ENCODE results near the gene CNTN1. TPM values are rescaled to one million over a fixed set of nuclear protein-coding genes. Genes with fewer than 3 reads are reported as not detected.

Gene CNTN1
- total RNA-seq, 2 experiments from 2014 or later = not detected

- ATAC-seq (no peak), DNase-seq (no peak)
- POLR2A ChIA-PET = no interaction called here
- H3K4me1 Mint-ChIP-seq (ENCODE audit: low read depth) = no peaks in the 10 kb centered on the region
- H3K27ac Mint-ChIP-seq = no peak overlapping the region
- H3K4me3 Mint-ChIP-seq = no peak overlapping the region
- intact Hi-C loops (cut with micrococcal nuclease) = no loop called here
- no peaks in the 10 kb centered on the region for H3K27me3 Mint-ChIP-seq
- no peak for TF ChIP-seq CTCF (IDR thresholded peaks at IDR 0.05)
- no peaks in the 10 kb centered on the region for H3K36me3 Mint-ChIP-seq (ENCODE audit: low read depth)
- CTCF ChIA-PET = no interaction called here
- H3K9me3 Mint-ChIP-seq = no peaks in the 10 kb centered on the region
These were observed 353.3 kb downstream of the CNTN1 start for GRCh38 chr12:41045509-41045908.

GRCh38 chr12:41049033-41049432, 356.8 kb downstream of the CNTN1 start:
- Mint-ChIP-seq H3K27me3 (no peaks in the 10 kb centered on the region), H3K9me3 (peaks cover 1% of the 10 kb centered on the region)

GRCh38 chr12:41051954-41052353, 359.7 kb downstream of the CNTN1 start:
- TF ChIP-seq CTCF (IDR thresholded peaks at IDR 0.05) = no peak
- ChIA-PET POLR2A (no interaction called here), CTCF (no interaction called here)
- no peak for ATAC-seq
- H3K27ac Mint-ChIP-seq = no peak overlapping the region
- peaks cover 1% of the 10 kb centered on the region for H3K9me3 Mint-ChIP-seq
- no peaks in the 10 kb centered on the region for H3K4me1 Mint-ChIP-seq (ENCODE audit: low read depth)
- intact Hi-C loops (cut with micrococcal nuclease) = no loop called here
- no peak overlapping the region for H3K4me3 Mint-ChIP-seq
- no peaks in the 10 kb centered on the region for H3K36me3 Mint-ChIP-seq (ENCODE audit: low read depth)
- no peak for DNase-seq
- no peaks in the 10 kb centered on the region for H3K27me3 Mint-ChIP-seq

More at GRCh38 chr12:41049033-41049432, 356.8 kb downstream of the CNTN1 start:
- intact Hi-C loops (cut with micrococcal nuclease) = no loop called here
- no peak overlapping the region for H3K4me3 Mint-ChIP-seq
- no peaks in the 10 kb centered on the region for H3K36me3 Mint-ChIP-seq (ENCODE audit: low read depth)
- ATAC-seq (no peak), DNase-seq (no peak)
- no peak overlapping the region for H3K27ac Mint-ChIP-seq
- H3K4me1 Mint-ChIP-seq (ENCODE audit: low read depth) = no peaks in the 10 kb centered on the region
- POLR2A ChIA-PET = no interaction called here
- TF ChIP-seq CTCF (IDR thresholded peaks at IDR 0.05) = no peak
- CTCF ChIA-PET = no interaction called here

- intact Hi-C loops (cut with micrococcal nuclease) = no loop called here
- no peak for DNase-seq
- TF ChIP-seq CTCF (IDR thresholded peaks at IDR 0.05) = no peak
- peaks cover 1% of the 10 kb centered on the region for H3K9me3 Mint-ChIP-seq
- ChIA-PET CTCF (no interaction called here), POLR2A (no interaction called here)
- no peak overlapping the region for H3K4me3 Mint-ChIP-seq
- H3K4me1 Mint-ChIP-seq (ENCODE audit: low read depth) = no peaks in the 10 kb centered on the region
- H3K36me3 Mint-ChIP-seq (ENCODE audit: low read depth) = no peaks in the 10 kb centered on the region
- H3K27ac Mint-ChIP-seq = no peak overlapping the region
- no peaks in the 10 kb centered on the region for H3K27me3 Mint-ChIP-seq
- no peak for ATAC-seq
These were observed 360.2 kb downstream of the CNTN1 start for GRCh38 chr12:41052441-41052840.

GRCh38 chr12:41053046-41053445, 360.8 kb downstream of the CNTN1 start:
- intact Hi-C loops (cut with micrococcal nuclease) = no loop called here
- POLR2A ChIA-PET = no interaction called here
- Mint-ChIP-seq H3K27ac (no peak overlapping the region), H3K36me3 (ENCODE audit: low read depth) (no peaks in the 10 kb centered on the region), H3K27me3 (no peaks in the 10 kb centered on the region), H3K4me3 (no peak overlapping the region), H3K4me1 (ENCODE audit: low read depth) (no peaks in the 10 kb centered on the region), H3K9me3 (peaks cover 1% of the 10 kb centered on the region)
- TF ChIP-seq CTCF (IDR thresholded peaks at IDR 0.05) = no peak
- ATAC-seq (no peak), DNase-seq (no peak)
- CTCF ChIA-PET = no interaction called here
